Naive B cell (primary cell): ENCODE data around the gene MT1M. TPM values are rescaled to one million over a fixed set of nuclear protein-coding genes. Genes with fewer than 3 reads are reported as not detected.
"Not testable (repeated sequence)": the region's sequence is repeated elsewhere in the genome, so short reads cannot be mapped to it uniquely, and the experiment has no call there.

Experiments
- ATAC-seq, 2 donors: fragments of 150-1000 bp; cut with Tn5 transposase; 2 replicates each; pipeline ENCODE4 v1.10.0; 2021; ENCODE audit warnings: low read depth in 2 of 2, mild to moderate bottlenecking in 2 of 2, moderate library complexity in 2 of 2
- DNase-seq: peaks from one replicate; pipeline ENCODE4 v3.0.0; 2022
- H3K27ac Mint-ChIP-seq, 6 donors: one replicate each; pipeline ENCODE4 v1.8.0; 2020 to 2022; ENCODE audit warnings: mild to moderate bottlenecking in 6 of 6, mixed read lengths in 6 of 6, moderate library complexity in 5 of 6, inconsistent platforms in 2 of 6
- H3K27me3 Mint-ChIP-seq, 3 donors: one replicate each; pipeline ENCODE4 v1.8.0; 2021 to 2022; ENCODE audit warnings: mixed read lengths in 3 of 3, mild to moderate bottlenecking in 1 of 3
- H3K36me3 Mint-ChIP-seq, 2 donors: one replicate each; pipeline ENCODE4 v1.8.0; 2020 to 2022; ENCODE audit warnings: mixed read lengths in 2 of 2, inconsistent platforms in 1 of 2, mild to moderate bottlenecking in 1 of 2
- H3K4me1 Mint-ChIP-seq, 3 donors: one replicate each; pipeline ENCODE4 v1.8.0; 2020 to 2022; ENCODE audit warnings: mixed read lengths in 3 of 3, inconsistent platforms in 1 of 3, mild to moderate bottlenecking in 1 of 3, moderate library complexity in 1 of 3
- H3K4me3 Mint-ChIP-seq, 8 donors: one replicate each; pipeline ENCODE4 v1.8.0; 2020 to 2022; ENCODE audit warnings: mild to moderate bottlenecking in 8 of 8, mixed read lengths in 8 of 8, moderate library complexity in 8 of 8, inconsistent platforms in 2 of 8
- H3K9me3 Mint-ChIP-seq, 7 donors: one replicate each; pipeline ENCODE4 v1.8.0; 2020 to 2022; ENCODE audit warnings: mixed read lengths in 7 of 7, mild to moderate bottlenecking in 5 of 7, inconsistent platforms in 2 of 7, moderate library complexity in 1 of 7
- polyA plus RNA-seq, 6 donors: library from polyadenylated mRNA; unstranded; fragments of 300-500 nt; fragmentation: Illumina TruSeq; gene quantifications; one replicate each; pipeline ENCODE4 v1.2.3, GENCODE V29; 2021; ENCODE audit warnings: low read depth in 6 of 6

Gene MT1M
- not detected for polyA plus RNA-seq

DNA sequence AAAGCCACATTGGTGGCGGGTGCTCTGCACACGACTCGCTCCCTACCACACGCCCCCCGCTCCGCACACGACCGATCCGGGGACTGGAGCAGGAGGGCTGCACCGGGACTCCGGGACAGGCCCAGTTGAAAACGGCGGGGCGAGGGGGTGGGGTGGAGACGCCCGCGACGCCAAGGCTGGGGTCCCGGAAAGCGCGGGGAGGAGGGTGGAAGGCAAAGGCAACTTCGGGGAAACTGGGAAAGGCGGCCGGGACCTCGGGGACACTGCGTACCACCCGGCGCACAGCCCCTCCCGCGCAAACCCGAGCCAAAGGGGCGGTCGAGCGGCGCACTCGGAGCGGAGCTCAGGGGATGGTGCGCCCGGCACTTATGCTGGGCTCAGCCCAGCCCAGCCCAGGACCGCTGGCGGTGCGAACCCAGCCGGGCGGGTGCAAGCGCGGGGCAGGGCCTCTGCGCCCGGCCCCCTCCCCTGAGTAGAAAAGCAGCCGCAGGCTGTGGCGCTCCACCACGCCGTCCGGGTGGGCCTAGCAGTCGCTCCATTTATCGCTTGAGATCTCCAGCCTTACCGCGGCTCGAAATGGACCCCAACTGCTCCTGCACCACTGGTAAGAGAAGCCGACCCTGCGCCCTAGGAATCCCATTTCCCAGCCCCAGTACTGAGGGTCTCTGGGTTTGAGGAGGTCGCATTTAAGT, at the start of gene MT1M:
Gene MT1M (plus strand): TSS at position 504 of the 692 bp plus-strand sequence. CDS start 73 bp downstream, at position 577.
- peak within 1 kb of the TSS in 1 of 6 donors; percentile 2 for H3K27ac Mint-ChIP-seq
- no peak for ATAC-seq
- H3K9me3 Mint-ChIP-seq, result no peaks in the 10 kb centered on the region
- peaks cover 25 to 48% (median 40%) of the 10 kb centered on the region in 3 donors for H3K4me1 Mint-ChIP-seq
- H3K4me3 Mint-ChIP-seq, result peak within 1 kb of the TSS; percentile 45 to 87 (median 78)
- no peak for DNase-seq
- H3K27me3 Mint-ChIP-seq, result peaks cover 51 to 70% (median 62%) of the 10 kb centered on the region in 3 donors
- no peaks in the 10 kb centered on the region for H3K36me3 Mint-ChIP-seq

DNA sequence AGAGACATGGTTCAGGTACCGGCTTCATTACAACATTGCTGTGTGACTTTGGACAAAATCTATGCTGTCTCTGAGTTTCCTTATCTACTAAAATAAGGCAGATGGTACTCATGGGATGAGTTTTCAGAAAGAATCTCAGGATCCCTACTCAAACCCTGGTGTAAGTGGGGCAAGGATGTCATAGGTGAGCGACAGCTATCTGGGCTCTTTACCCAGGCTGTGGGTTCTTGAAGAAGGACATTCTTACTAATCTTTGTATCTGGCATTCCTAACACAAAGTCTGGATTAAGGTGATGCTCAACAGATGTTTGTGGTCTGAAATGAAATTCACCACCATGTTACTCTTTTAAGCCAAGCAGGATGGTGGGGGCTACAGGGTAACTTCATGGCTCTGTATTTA, 49.5 kb upstream of the MT1M start:
- ATAC-seq, result not testable (repeated sequence)

DNA sequence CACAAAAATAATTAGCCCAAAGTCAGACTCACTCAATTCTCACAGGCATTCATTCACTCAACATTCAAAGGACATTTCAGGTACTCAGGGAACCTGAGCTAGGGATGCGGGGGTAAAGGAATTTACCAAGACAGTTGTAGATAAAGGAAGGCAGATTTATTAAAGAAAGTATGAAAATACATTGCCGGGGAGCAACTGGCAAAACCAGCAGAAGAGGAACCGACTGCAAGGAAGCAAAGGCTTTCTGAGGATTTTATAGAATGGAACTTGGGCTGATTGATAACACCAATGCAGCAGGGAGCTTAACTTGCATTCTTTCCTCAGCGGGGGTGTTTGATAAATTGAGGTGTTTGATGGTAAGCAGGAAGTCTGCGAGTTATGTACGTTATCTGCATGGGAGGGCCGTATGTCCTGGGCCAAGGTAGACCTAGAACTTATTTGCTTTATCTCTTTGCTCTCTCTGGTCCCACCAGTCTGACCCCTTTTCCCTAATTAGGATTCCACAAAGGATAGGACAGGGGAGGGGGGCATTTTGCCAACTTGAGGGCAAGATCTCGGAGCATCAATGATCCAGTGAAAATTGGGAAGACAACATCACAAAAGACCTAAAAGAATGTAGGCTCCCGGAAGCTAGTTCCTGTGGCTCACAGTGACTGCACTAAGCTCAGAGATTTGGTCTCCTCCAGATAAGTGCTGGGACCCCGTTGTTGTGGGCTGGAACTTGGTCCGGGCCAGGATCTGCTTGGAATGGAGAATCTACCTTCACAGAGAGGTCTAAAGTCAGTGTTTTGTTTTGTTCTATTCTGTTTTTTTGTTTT, 48.9 kb upstream of the MT1M start:
- no peak for DNase-seq
- Mint-ChIP-seq H3K9me3 (peaks cover 0 to 2% (median 0%) of the 10 kb centered on the region in 7 donors), H3K27me3 (peaks cover 22 to 71% (median 55%) of the 10 kb centered on the region in 3 donors), H3K36me3 (no peaks in the 10 kb centered on the region), H3K4me1 (peaks cover 0 to 3% (median under 1%) of the 10 kb centered on the region in 3 donors), H3K4me3 (no peak overlapping the region), H3K27ac (no peak overlapping the region)
- no peak for ATAC-seq

More for the DNA sequence above, 49.5 kb upstream of the MT1M start:
- not testable (repeated sequence) for H3K4me3 Mint-ChIP-seq, H3K27ac Mint-ChIP-seq, DNase-seq, H3K9me3 Mint-ChIP-seq, H3K4me1 Mint-ChIP-seq, H3K36me3 Mint-ChIP-seq
- H3K27me3 Mint-ChIP-seq, result peaks cover 18 to 67% (median 49%) of the 10 kb centered on the region in 3 donors

DNA sequence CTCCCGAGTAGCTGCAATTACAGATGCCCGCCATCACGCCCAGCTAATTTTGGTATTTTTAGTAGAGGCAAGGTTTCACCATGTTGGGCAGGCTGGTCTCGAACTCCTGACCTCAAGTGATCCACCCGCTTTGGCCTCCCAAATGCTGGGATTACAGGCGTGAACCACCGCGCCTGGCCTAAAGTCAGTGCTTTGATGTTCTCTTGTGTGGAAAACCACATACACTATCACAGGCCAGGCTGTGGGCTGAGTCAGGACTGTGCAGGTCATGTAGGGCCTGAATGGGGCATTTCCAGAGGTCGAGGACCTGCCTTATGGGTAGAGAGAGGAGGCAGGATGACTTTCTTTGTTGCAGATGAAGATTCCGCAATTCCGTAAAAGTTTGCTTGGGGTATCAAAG, 48.2 kb upstream of the MT1M start:
- Mint-ChIP-seq H3K9me3 (peaks cover 0 to 4% (median 0%) of the 10 kb centered on the region in 7 donors), H3K36me3 (no peaks in the 10 kb centered on the region), H3K27ac (no peak overlapping the region), H3K4me1 (peaks cover 4 to 8% (median 5%) of the 10 kb centered on the region in 3 donors), H3K27me3 (peaks cover 27 to 74% (median 62%) of the 10 kb centered on the region in 3 donors), H3K4me3 (no peak overlapping the region)
- no peak for DNase-seq
- ATAC-seq, result no peak

DNA sequence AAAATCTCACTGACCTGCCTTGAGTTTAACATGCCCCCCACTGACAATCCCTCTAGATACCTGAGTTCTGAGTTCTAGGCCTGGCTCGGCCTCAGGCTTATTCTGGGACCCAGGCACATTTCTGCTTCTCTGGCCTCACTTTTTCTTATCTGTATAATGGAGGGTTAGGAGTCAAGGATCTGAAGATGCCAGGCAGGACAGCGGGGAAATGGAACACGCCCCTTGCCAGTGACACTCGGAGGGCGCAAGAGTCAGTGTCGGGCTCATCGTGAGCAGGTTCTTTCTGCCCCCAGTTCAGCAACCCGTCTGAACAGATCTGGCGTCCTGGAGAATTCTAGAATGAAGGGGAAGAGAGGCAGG, 43.7 kb upstream of the MT1M start:
- no peak for DNase-seq
- H3K4me3 Mint-ChIP-seq, result peak overlapping the region in 5 of 8 donors; percentile 32 to 74 (median 60)
- H3K9me3 Mint-ChIP-seq, result peaks cover 0 to 9% (median 4%) of the 10 kb centered on the region in 7 donors
- peaks cover 12 to 16% (median 16%) of the 10 kb centered on the region in 3 donors for H3K4me1 Mint-ChIP-seq
- no peaks in the 10 kb centered on the region for H3K36me3 Mint-ChIP-seq
- H3K27me3 Mint-ChIP-seq, result peaks cover 51 to 86% (median 73%) of the 10 kb centered on the region in 3 donors
- ATAC-seq, result no peak
- H3K27ac Mint-ChIP-seq, result no peak overlapping the region

DNA sequence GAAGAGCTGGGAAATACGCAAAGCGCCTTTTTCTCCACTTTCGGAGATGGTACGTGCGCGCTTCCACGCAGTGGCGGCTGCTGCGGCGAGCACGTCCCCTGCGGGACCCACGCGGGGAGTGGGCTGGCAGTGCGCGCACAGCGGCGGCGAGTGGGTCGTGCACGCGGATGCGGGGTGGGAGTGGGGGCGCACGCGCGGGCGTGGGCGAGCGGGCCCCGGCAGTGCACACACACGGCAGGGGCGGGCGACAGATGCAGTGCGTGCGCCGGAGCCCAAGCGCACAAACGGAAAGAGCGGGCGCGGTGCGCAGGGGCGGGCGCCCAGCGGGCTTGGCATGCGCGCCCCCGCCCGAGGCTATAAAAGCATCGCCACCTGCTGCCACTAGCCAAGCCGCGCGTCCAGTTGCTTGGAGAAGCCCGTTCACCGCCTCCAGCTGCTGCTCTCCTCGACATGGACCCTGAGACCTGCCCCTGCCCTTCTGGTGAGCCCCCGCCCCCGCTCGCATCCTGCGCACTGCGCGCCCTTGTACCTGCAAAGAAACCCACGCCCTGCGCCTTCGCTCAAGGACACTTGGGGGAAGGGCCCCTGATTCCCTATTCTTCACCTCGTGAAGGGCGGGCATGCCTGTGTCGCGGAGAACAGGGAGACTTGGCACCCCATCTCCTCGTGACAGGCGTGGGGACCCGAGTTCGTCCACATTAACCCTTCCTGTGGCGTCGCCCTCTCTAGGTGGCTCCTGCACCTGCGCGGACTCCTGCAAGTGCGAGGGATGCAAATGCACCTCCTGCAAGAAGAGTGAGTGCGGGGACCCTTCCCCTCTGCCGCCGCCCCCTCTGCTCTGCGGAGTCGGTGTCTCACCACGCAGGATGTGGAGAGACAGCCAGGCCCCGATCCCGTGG, 43.1 kb upstream of the MT1M start, which contains the start of gene MT3:
Gene MT3 (plus strand): TSS at position 388 of the 899 bp plus-strand sequence. CDS start 63 bp downstream, at position 451.
- peak within 1 kb of the TSS in 6 of 8 donors; percentile 22 to 74 (median 54) for H3K4me3 Mint-ChIP-seq
- peaks cover 52 to 80% (median 67%) of the 10 kb centered on the region in 3 donors for H3K27me3 Mint-ChIP-seq
- H3K27ac Mint-ChIP-seq, result no peak within 1 kb of the TSS
- H3K4me1 Mint-ChIP-seq, result peaks cover 12 to 16% (median 16%) of the 10 kb centered on the region in 3 donors
- DNase-seq (no peak), ATAC-seq (peak in 1 of 2 donors; percentile 23)
- H3K9me3 Mint-ChIP-seq, result peaks cover 0 to 15% (median 4%) of the 10 kb centered on the region in 7 donors
- H3K36me3 Mint-ChIP-seq, result no peaks in the 10 kb centered on the region

DNA sequence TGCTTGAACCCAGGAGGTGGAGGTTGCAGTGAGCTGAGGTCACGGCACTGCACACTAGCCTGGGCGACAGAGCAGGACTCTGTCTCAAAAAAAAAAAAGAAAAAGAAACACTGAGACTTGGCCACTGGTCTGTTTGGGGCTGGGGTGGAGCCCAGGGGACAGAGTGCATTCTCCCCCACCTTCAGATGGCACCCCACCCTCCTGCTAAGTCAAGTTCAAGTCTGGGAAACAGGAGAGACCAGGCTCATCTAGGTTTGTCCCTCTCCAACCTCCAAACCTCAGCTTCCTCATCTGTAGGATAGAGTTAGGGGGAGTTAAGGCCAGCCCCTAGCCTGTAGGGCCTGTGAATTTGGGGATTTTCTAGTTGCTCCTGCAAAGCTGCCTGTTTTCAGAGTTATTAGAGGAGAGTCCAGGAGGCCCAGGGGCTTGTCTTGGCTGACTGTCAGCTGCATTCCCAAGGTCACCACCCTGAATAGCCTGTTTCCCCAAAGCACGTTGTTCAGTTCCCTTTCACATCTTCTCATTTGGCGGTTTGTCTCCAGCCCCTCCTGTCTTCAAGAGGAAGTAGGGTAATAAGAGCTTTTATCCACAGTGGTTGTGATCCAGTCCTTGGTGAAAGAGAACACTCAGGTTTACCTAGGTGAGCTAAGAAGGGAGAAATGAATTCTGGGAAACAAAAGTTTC, 40.9 kb upstream of the MT1M start:
- H3K4me1 Mint-ChIP-seq, result peaks cover 12 to 16% (median 16%) of the 10 kb centered on the region in 3 donors
- peaks cover 0 to 17% (median 6%) of the 10 kb centered on the region in 7 donors for H3K9me3 Mint-ChIP-seq
- H3K27me3 Mint-ChIP-seq, result peaks cover 38 to 67% (median 54%) of the 10 kb centered on the region in 3 donors
- H3K27ac Mint-ChIP-seq, result no peak overlapping the region
- ATAC-seq (no peak), DNase-seq (no peak)
- H3K4me3 Mint-ChIP-seq, result no peak overlapping the region
- H3K36me3 Mint-ChIP-seq, result no peaks in the 10 kb centered on the region

DNA sequence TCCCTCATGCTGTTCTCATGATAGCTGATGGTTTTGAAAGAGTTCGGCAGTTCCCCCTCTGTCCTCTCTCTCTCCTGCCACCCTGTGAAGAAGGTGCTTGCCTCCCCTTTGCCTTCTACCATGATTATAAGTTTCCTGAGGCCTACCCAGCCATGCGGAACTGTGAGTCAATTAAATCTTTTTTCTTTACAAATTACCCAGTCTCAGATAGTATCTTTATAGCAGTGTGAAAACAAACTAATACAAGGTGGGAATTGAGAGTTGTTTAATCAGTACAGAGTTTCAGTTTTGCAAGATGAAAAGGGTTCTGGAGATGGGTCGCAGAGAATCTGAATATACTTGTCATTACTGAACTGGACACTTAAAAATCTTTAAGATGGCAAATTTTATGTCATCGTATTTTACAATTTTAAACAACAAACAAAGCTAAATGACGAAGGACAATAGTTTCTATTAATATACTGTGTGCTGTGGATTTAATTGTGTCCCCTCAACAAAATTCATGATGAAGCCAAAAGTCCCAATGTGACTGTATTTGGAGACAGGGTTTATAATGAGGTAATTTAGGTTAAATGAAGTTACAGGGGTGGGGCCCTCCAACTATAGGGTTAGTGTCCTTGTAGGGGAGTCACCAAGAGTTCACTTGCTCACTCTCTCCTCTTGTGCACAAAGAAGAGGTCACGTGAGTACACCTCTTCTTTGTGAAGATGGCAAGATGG, 38.7 kb upstream of the MT1M start:
- no peak overlapping the region for H3K4me3 Mint-ChIP-seq
- H3K4me1 Mint-ChIP-seq, result peaks cover 10 to 15% (median 11%) of the 10 kb centered on the region in 3 donors
- no peaks in the 10 kb centered on the region for H3K36me3 Mint-ChIP-seq
- peaks cover 38 to 69% (median 46%) of the 10 kb centered on the region in 3 donors for H3K27me3 Mint-ChIP-seq
- DNase-seq (no peak), ATAC-seq (no peak)
- H3K27ac Mint-ChIP-seq, result no peak overlapping the region
- H3K9me3 Mint-ChIP-seq, result peaks cover 0 to 23% (median 6%) of the 10 kb centered on the region in 7 donors

DNA sequence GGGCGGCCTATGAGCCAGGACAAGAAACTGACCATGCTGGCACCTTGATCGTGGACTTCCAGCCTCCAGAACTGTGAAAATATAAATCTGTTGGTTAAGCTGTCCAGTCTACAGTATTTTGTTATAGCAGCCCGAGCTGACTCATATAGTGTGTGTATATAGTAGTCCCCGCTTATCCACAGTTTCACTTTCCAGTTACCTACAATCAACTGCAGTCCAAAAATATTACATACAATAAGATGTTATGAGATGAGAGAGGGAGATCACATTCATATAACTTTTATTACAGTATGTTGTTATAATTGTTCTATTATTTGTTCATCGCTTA, 38.2 kb upstream of the MT1M start:
- Mint-ChIP-seq H3K36me3 (no peaks in the 10 kb centered on the region), H3K27ac (no peak overlapping the region), H3K27me3 (peaks cover 35 to 67% (median 41%) of the 10 kb centered on the region in 3 donors), H3K4me3 (no peak overlapping the region), H3K9me3 (peaks cover 0 to 23% (median 6%) of the 10 kb centered on the region in 7 donors), H3K4me1 (peaks cover 8 to 12% (median 8%) of the 10 kb centered on the region in 3 donors)
- ATAC-seq, result no peak
- DNase-seq, result no peak

DNA sequence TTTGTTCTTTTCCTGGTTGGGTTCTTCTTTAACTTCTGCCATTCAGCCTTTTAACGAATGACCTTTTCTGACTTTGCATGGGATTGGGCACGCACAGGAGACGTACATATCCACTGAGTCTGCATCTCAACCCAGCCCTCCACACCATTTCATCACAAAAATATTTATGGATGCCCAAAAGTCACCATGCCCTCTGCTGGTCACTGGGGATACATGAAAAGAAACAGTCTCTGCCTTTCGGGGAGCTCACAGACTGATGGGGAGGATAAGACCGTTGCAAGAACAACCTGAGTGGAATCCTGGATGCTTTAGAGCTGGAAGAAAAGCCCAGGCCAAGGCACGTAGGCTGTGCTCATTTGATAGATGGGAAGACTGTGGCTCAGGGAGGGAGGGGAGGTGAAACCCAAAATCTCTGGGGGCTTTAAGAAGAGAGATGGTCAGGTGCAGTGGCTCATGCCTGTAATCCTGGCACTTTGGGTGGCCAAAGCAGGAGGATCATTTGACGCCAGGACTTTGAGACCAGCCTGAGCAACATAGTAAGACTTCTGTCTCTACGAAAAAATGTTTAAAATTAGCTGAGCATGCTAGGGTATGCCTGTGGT, 32.0 kb upstream of the MT1M start:
- H3K27me3 Mint-ChIP-seq, result peaks cover 18 to 53% (median 35%) of the 10 kb centered on the region in 3 donors
- peak overlapping the region in 1 of 6 donors; percentile 19 for H3K27ac Mint-ChIP-seq
- H3K4me1 Mint-ChIP-seq, result peaks cover 0 to 6% (median 4%) of the 10 kb centered on the region in 3 donors
- H3K36me3 Mint-ChIP-seq, result no peaks in the 10 kb centered on the region
- DNase-seq (peak; percentile 18), ATAC-seq (peak; percentile 54 to 63)
- H3K4me3 Mint-ChIP-seq, result peak overlapping the region in 1 of 8 donors; percentile 27
- H3K9me3 Mint-ChIP-seq, result peaks cover 0 to 6% (median 2%) of the 10 kb centered on the region in 7 donors

DNA sequence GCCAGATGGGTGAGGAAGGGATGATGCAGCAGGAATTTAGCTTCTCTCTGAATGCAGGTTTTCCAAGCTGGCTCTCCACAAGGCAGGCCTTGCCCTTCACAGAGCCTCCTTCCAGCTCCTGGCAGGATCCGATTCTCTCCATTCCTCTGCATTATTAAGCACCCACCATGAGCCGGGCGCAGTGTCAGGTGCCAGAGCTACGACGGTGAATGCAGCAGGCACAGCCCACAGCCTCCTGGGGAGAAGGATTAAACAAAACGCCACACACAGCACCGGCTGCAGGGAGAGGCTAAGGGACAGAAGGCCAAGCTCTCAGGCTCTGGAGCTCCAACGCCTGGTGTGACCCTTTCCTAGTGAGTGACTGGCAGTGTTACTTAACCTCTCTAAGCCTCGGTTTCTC, 31.1 kb upstream of the MT1M start:
- Mint-ChIP-seq H3K27me3 (peaks cover 18 to 53% (median 35%) of the 10 kb centered on the region in 3 donors), H3K4me3 (no peak overlapping the region), H3K27ac (no peak overlapping the region), H3K4me1 (peaks cover 0 to 6% (median 4%) of the 10 kb centered on the region in 3 donors), H3K36me3 (no peaks in the 10 kb centered on the region), H3K9me3 (peaks cover 0 to 6% (median 2%) of the 10 kb centered on the region in 7 donors)
- DNase-seq (no peak), ATAC-seq (no peak)
